Activated CD4-positive, CD25-positive, alpha-beta regulatory T cell treated with anti-CD3 and anti-CD28 coated beads, Interleukin-2, amount 50 U/mL, for 24 hours (primary cell): ENCODE data around the gene NDRG4.

ENCODE experiments used
- ATAC-seq, 2 donors: fragments of 150-1000 bp; cut with Tn5 transposase; one replicate each; pipeline ENCODE4 v1.10.0; 2021; ENCODE audit warnings: mild to moderate bottlenecking in 1 of 2, moderate library complexity in 1 of 2

The NDRG4 gene

DNA sequence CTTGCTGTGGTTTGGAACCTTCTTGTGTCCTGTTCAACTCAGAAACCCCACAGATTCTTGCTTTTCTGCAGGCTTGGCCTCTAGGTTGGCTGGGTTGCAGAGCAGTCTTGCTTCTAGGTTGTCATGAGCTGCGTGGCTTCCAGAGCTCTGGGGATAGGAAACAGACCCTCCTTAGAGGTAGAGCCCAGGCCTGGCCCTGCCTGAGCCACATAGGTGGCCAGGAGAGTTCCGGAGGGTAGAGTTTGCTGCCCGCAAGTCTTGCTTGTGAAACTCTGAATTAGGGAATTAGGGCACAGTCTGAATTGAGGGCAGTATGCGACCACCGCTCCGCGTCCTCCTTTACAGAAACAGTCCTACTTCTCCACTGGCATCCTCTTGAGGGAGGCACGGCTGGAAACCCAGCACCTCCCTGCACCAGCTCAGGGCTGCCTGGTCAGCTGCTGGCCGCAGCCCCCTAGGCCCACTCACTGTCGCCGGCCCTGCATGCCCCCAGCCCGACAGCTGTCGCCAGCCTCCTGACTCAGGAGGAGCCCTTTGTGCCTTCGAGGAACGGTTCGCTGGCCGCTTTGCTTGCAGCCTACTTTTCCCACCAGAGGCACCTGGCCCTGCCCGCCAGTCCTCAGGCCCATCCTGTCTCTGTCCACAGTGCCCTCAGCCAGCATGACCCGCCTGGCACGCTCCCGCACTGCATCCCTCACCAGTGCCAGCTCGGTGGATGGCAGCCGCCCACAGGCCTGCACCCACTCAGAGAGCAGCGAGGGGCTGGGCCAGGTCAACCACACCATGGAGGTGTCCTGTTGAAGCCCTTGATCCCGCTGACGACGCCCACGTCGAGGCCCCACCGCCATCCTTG, 11.1 kb downstream of the NDRG4 start:
- no peak for ATAC-seq

DNA sequence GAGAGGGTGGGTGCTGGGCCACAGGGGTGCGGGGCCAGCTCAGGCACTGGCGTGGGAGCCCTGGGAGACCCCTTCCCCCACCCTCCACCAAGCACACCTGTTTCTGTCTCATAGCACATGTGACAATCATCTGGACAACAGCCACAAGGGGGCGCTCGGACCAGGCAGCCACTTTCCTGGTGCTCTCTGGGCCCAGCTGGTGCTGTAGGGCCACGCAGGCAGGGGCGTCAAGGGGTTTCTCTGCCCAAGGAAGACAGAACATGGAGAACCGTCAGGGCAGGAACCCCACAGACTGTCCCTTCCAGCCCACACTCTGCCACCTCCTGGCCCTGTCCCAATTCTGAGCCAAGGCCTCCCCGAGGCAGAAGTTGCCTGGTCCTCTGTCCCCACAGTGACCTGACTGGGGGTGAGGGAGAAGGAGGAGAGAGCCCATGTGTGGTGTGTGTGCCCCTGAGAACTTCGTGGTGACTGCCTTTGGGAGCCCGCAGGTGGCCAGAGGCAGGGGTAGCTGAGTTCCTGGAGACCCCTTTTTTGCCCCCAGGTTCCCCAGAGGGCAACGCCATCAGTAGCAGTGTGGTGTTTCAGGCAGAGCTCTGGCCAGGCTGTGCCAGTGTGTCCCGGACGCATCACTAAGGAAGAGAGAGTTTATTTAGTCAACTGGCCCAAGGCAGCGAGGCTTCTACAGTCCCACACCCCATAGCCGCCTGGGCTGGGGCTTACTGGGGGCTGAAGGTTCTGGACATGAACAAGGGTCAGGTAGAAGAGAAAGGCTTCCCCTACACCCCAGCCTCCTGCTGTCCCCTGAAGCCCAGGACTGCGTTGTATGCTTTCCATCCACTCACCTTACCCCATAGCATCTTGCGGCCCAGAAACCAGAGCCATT, 12.2 kb downstream of the NDRG4 start:
- ATAC-seq, result peak; percentile 45 to 54

DNA sequence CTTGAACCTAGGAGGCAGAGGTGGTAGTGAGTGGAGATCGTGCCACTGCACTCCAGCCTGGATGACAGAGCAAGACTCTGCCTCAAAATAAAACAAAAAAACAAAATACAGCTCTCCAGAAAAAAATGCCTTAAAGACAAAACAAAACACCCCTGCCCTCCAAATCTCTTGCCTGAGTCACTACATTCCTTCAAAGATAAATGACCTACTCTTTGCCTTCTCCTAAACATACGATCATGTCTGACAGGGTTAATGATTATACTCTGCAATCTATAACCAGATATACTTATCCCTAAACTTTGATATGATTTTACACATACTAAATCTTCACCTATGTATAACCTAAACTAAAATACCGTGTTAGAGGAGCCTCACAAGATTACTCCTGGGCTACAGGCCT, 13.9 kb downstream of the NDRG4 start:
- ATAC-seq, result no peak

DNA sequence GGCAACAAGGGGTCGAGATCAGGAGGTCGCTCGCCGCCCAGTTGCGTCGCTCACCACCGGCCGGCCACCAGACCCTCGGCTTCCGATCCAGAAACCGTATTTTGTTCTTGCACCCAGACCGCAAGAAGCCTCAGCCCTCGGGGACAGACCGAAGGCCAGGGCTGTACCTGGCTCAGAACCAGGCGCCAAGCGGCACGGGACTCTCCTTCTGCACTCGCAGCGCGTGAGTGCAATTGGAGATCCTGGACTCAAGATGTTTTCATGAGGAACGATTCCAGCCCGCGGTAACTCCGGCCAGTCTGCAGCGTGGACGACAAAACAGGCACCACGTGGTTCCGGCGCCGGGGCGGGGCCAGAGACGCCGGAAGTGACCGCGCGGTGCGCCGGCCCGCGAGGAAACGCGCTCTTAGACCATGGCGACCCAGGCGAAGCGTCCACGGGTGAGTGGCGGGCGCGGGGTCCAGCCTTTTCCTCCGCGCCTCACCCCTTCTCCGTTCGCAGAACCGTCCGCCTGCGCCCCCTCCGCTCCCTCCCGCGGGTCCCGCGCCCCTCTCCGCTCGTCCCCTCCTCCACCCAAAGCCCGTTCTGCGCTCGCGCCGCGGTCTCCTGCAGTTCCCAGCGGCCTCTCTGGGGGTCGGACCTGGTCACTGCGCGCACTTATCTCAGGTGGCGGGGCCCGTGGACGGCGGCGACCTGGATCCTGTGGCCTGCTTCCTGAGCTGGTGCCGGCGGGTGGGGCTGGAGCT, 15.4 kb downstream of the NDRG4 start, which contains the start of gene SETD6:
Gene SETD6 (plus strand): TSS at position 393 of the 746 bp plus-strand sequence. CDS start 21 bp downstream, at position 414.
- peak; percentile 70 to 76 for ATAC-seq

DNA sequence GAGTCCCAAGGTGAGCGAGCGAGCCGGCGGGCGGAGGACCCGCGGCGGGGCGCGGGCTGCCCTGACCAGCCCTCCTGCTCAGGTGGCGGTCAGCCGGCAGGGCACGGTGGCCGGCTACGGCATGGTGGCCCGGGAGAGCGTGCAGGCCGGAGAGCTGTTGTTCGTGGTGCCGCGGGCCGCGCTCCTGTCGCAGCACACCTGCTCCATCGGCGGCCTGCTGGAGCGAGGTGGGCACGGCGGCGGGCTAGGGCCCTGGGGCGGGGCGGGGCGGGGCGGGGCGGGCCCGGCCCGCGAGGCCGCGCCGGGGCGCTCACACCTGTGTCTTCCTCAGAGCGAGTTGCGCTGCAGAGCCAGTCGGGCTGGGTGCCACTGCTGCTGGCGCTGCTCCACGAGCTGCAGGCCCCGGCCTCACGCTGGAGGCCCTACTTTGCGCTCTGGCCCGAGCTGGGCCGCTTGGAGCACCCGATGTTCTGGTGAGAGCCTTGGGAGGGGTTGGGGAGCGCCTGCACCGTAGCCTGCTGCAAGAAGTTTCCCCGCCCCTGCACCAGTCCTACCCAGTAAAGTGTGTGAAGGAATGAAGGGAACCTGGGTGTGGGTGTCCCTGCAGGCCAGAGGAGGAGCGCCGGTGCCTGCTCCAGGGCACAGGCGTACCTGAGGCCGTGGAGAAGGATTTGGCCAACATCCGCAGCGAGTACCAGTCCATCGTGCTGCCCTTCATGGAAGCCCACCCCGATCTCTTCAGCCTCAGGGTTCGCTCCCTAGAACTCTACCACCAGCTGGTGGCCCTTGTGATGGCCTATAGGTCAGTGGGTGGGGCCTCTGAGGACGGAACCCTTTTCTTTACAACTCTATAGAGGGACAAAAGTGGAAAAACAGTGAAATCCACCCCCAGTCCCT, 16.2 kb downstream of the NDRG4 start:
- peak; percentile 46 to 53 for ATAC-seq

DNA sequence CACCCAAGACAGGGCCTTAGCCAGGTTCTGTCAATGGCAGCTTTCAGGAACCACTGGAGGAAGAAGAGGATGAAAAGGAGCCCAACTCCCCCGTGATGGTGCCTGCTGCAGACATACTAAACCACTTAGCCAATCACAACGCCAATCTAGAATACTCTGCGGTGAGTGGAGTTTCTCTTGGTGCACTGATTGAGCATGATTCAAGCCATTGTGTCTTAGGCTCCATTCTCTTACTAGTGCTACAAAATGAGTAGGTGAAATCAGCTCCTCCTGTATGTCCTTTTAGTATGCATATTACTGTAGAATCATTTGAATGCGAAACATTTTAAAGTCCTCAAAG, 16.8 kb downstream of the NDRG4 start:
- ATAC-seq, result no peak

DNA sequence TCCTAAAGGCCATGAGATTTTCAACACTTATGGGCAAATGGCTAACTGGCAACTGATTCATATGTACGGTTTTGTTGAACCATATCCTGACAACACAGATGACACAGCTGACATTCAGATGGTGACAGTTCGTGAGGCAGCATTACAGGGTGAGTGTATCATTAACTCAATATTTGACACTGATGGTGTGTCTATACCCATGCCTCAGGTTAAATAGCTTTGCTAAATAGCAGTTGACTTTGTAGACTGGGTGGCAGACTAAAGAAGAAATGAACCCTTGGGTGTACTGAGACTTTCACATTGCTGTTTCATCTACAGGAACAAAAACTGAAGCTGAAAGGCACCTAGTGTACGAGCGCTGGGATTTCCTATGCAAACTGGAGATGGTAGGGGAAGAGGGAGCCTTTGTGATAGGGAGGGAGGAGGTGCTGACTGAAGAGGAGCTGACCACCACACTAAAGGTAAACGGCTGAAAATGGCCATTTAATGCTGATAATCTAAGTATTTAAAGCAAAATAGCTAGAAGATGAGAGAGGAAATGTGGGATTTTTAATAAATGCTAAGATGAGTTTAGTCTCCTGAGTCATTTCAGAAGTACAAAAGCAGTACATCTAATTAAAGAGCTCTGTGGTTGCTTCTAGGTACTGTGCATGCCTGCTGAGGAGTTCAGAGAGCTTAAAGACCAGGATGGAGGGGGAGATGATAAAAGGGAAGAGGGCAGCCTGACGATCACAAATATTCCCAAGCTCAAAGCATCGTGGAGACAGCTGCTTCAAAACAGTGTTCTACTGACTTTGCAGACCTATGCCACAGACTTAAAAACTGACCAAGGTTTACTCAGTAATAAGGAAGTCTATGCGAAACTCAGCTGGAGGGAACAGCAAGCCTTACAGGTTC, 18.4 kb downstream of the NDRG4 start:
- peak; percentile 33 to 41 for ATAC-seq

DNA sequence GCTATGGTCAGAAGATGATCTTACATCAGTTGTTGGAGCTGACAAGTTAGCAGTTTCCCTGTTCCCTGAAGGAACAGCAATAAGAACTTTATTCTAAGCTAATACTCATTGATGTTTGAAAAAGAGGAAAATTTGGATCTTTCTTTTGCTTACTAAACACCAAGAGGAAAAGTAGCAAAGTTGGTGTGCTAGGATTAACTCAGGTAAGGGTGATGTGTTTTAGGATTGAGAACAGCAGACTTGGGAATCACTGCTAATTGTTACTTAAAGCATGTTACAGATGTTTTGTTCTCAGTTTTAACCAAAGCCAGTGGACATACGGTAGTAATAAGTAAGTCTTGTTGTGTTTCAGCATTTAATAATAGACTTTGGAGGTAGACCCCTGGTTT, 19.0 kb downstream of the NDRG4 start:
- ATAC-seq, result no peak

DNA sequence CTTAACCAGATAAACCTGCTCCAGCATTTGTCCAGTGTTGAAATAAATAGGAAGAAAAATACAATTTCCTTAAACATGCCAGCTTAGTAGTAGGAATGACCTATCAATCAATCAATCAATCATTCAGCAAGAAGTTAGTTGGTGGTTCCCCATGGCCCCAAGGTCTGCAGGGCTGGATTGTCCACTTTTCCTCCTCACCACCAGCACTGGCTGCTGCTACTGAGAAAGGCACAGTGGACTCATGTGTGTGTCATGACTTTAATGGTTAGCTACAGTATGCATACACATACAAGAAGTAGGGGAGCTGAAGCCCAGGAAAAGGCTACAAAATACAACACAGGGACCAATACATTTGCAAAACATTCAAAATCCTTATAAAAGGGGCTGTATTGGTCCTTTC, 19.8 kb downstream of the NDRG4 start:
- no peak for ATAC-seq

DNA sequence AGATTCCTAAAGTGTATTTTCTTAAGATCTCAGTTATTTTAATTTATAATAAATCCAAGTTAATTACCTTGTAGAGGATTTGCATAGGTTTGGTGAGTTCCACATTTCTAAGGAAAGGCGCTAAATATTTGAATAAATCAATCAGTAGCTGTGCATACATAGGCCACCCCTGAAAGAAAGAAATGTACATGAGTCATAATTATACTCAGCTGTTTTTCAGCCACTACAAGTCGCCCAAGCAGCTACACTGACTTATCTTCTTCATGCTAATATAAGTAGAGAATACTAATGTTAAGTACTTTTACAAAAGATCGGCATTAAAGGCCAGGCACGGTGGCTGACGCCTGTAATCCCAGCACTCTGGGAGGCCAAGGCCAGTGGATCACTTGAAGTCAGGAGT, 30.2 kb downstream of the NDRG4 start:
- ATAC-seq, result no peak

DNA sequence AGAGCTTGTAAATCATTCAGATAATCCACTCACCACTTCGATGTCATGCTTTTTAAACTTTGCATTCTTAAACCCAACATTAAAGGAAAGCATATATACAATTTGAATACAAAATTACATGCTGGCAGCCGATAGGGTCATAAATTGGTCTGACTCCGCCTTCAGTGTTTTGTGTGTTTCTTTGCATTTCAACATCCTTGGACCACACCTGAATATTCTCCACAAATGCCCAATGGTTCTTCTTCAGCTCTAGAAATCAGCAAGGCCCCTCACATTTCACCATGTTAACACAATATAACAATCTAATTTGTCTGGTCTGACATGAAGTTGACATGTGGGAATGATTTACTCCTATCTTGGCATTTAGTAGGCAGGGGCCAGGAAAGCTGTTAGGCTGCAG, 32.5 kb downstream of the NDRG4 start:
- no peak for ATAC-seq

DNA sequence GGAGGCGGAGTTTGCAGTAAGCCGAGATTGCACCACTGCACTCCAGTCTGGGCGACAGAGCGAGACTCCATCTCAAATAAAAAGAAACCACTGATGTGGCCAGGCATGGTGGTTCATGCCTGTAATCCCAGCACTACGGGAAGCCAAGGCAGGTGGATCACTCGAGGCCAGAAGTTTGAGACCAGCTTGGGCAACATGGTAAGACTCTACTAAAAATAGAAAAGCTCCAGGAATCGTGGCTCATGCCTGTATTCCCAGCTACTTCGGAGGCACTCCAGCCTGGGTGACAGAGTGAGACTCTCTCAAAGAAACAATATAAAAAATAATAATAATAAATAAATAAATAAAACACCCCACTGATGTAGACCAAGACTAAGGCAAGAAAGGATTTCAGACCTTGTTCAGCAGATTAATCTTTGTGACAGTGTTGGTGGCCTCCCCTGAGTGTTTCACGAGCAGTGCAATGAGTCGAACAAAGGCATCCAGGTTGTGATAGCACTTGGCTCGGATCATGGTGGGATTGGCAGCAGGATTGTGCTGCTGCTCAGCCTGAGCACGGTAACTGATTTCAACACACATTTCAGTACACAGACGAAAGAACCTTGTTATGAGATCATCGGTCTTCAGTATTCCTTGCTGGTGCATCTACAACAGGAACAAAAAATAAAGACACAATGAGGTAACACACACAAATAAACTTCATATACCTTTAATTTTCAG, 34.0 kb downstream of the NDRG4 start:
- ATAC-seq, result no peak

DNA sequence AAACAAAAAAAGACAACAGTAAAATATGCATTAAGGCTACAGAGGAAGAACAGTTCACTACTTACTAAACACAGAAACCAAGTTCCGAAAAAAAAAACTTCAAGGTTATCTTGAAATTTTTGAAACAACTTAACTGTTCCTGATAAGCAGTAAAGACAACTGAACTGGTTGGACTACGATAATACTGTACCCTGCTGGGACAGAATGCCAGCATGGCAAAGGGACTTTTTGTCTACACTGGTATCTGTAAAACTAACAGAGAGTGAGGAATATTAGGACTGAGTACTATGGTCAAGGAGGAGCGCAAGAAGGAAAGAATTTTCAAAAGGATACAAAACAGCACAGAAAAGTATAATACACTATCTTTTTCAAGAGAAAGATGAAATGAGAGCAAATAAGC, 35.2 kb downstream of the NDRG4 start:
- no peak for ATAC-seq

DNA sequence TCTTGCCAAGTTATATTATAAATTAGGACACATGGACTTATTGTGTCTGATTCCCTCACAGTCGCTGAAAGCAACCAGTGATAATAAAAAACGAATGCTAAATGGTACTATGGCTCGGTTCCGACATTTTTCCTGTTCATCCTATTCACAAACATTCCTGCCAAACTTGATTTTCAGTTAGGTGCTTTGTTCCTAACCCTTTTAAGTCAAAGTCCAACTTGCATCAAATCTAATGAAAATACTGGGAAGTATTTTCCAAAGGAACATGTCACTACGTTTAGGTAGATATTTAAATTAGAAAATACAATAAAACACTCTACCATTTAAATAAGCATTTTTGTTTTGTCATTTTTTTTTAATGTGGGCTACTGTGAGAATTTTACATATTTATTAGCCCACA, 36.3 kb downstream of the NDRG4 start:
- no peak for ATAC-seq

DNA sequence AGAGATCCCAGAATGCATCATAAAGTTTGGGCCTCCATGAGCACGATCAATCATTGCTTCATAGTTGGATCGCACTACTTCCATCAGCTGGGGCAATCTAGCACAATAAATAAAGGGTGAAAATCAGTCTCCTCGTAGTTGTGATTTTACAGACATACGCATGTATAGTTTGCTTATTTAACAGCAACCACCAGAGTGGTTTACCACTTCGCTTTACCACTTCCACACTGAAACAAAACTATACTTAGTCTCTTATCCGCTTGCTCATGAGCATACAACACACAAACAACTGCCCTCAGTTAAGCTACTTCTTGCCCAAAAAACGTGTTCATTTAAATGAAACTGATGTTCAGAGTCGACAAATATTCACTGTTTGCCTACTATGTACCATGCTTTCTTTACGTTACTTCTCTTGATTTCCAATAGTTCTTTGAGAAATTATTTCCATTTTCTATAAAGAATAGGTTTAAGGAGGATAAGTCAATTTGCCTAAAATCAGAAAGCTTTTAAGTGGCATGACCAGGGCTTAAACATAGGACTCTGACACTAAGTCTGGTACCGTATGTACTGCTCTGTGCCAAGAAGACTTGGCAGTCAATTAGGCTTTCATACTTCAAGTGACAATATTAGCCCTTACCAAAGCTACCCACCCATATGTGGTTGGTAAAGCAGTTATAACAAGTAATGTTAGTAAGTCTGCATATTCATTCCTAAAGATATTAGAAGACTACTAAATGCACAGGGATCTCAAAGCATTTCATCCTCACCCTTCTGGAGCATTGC, 37.4 kb downstream of the NDRG4 start:
- ATAC-seq, result peak in 1 of 2 donors; percentile 20

DNA sequence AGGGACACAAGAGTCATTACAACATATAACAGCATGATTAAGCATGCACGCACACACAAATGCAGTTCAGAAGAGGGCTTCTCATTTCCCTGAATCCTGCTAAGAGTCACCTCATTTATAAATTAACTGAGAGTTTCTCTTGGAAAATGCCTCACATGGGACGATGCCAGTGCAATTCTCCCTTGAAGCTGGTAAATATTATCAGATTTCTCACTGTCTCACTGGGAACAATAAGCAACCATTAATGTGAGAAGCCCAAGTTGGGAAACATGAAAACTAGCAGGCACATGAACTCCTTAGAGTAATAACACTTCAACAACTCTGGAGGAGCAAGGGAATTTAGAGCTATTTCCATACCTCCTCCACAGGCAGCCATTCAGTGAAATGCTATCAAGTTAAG, 41.8 kb downstream of the NDRG4 start:
- no peak for ATAC-seq

DNA sequence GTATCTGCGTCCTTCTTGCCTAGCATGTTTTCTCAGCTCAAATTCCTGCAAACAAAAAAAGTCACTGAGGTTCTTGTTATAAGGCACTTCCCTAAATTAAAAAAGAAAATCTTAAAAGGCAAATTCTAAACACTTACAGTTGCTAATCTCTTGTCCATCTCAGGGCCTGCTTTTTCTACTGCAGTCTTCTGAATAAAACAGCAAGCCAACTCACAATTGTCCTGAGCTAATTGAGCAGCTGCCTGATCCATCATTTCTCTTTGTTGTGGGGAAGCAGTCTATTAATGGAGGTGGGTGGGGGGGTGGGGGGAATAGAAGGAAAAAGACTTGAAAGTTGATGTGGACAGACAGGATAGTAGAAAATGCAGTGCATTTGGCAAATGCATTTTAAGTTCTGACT, 42.3 kb downstream of the NDRG4 start:
- no peak for ATAC-seq

DNA sequence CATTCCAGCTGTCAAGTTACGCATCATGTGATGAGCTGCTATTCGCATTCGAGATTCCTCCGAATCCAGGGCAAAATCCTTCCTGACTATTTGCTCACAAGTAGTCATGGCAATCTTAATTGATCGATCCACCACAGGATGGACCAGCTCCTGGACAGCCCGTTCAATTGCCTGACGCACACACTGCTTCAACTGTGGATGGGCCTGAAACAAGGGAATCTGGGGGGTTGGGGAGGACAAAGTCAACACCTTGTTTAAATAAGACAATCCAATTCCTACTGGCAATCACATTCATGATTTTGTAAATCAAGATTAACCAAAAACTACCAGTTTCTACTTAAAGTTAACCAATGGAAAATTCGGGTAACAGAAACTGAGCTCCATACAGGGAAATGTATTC, 43.7 kb downstream of the NDRG4 start:
- ATAC-seq, result no peak

DNA sequence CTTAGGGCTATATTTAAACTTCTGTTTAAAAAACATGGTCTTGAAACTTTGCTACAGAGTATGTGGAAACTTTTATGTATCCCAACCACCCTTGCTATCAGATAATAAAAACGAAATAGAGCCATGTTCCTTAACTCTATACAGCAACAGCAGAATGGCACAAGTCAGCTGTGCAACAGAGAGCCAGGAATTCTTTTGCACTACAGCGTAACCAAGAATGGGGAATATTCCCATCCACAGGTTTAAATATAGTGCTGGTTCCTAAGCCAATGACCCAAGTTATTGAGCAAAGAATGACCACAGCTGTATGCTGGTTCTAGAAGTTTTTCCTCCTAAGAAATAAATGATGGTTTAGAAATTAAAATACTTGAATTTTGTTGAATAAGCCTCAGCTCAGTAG, 48.4 kb downstream of the NDRG4 start:
- ATAC-seq, result no peak

DNA sequence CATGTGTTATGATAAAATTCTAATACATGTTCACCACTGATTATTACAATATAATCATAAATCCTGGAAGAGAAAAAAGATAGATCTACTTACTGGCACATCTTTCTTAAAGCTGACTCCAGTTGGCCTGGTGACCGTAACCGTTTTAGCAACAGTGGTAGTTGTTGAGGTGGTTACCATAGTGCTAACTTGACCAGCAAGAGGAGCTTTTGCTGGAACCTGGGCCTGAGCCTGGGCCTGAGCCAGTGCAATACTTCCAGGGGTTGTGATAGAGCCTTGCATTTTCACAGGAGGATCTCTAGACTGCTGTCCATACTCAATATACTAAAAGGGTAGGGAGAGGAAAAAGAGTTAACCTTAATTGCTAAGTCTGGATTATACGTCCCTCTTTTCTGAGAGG, 51.6 kb downstream of the NDRG4 start:
- ATAC-seq, result no peak
